Measurements from ENCODE around the gene MRPL30. TPM values are rescaled to one million over a fixed set of nuclear protein-coding genes. Genes with fewer than 3 reads are reported as not detected.

MRPL30 gene
- total and polyA plus RNA-seq, 2 donors (not counting 1 experiment from before 2014, with no cell fraction given): 26.8 to 39.3 TPM

DNA sequence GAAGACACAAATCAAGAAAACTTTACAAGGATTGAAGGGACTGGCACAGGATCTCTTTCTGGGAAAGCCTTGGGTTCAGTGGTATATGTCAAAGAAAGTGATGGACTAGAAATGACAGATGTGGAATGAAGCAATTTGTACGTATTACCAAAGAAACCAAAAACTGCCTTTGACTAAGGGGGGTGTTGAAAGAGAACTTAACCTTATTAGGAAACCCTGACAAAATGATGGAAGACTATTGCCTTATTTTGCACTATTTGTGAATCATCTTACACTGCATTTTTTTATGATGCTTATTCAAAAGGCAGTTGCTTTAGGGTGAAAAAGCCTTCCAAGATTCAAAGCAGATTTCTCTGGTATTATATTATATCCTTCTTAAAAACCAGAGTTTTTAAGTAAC, 30.3 kb upstream of the MRPL30 start:
- Histone ChIP-seq H3K9ac (ENCODE audit: insufficient read depth, low read length) (no peak overlapping the region), H3K79me2 (ENCODE audit: control insufficient read depth, insufficient read depth, low read length) (no peaks in the 10 kb centered on the region), H3K27ac (ENCODE audit: insufficient read depth, low read length) (no peak overlapping the region), H3K27me3 (ENCODE audit: control insufficient read depth, insufficient read depth, low read length) (no peaks in the 10 kb centered on the region), H4K20me1 (ENCODE audit: control insufficient read depth, extremely low read depth, insufficient read depth, low read length) (no peaks in the 10 kb centered on the region), H3K36me3 (ENCODE audit: control insufficient read depth, insufficient read depth, low read length) (no peaks in the 10 kb centered on the region), H3K4me2 (ENCODE audit: extremely low read depth, insufficient read depth, low read length) (no peak overlapping the region), H3K9me3 (ENCODE audit: control insufficient read depth, insufficient read depth, low read depth, low read length) (no peaks in the 10 kb centered on the region), H3K4me1 (ENCODE audit: control insufficient read depth, extremely low read depth, insufficient read depth, low read length) (no peaks in the 10 kb centered on the region), H3K4me3 (replicated peaks in 1 of 4; ENCODE audit: control extremely low read depth in 1 of 4, insufficient read depth in 1 of 4, low read depth in 3 of 4, low read length in 4 of 4) (no peak overlapping the region), H2AFZ (ENCODE audit: low read length) (no peak overlapping the region)
- TF ChIP-seq, protein P1, sequence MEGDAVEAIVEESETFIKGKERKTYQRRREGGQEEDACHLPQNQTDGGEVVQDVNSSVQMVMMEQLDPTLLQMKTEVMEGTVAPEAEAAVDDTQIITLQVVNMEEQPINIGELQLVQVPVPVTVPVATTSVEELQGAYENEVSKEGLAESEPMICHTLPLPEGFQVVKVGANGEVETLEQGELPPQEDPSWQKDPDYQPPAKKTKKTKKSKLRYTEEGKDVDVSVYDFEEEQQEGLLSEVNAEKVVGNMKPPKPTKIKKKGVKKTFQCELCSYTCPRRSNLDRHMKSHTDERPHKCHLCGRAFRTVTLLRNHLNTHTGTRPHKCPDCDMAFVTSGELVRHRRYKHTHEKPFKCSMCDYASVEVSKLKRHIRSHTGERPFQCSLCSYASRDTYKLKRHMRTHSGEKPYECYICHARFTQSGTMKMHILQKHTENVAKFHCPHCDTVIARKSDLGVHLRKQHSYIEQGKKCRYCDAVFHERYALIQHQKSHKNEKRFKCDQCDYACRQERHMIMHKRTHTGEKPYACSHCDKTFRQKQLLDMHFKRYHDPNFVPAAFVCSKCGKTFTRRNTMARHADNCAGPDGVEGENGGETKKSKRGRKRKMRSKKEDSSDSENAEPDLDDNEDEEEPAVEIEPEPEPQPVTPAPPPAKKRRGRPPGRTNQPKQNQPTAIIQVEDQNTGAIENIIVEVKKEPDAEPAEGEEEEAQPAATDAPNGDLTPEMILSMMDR (conservative IDR thresholded peaks at IDR 0.05 in 1 of 2, IDR thresholded peaks at IDR 0.05 in 1 of 2; ENCODE audit: low read depth in 1 of 2, low read length in 2 of 2): no peak
- TF ChIP-seq EZH2 (IDR thresholded peaks at IDR 0.05; ENCODE audit: low read length, missing control alignments): no peak
- DNase-seq (ENCODE audit: low read depth in 2 of 2): peak; percentile 23 to 62

DNA sequence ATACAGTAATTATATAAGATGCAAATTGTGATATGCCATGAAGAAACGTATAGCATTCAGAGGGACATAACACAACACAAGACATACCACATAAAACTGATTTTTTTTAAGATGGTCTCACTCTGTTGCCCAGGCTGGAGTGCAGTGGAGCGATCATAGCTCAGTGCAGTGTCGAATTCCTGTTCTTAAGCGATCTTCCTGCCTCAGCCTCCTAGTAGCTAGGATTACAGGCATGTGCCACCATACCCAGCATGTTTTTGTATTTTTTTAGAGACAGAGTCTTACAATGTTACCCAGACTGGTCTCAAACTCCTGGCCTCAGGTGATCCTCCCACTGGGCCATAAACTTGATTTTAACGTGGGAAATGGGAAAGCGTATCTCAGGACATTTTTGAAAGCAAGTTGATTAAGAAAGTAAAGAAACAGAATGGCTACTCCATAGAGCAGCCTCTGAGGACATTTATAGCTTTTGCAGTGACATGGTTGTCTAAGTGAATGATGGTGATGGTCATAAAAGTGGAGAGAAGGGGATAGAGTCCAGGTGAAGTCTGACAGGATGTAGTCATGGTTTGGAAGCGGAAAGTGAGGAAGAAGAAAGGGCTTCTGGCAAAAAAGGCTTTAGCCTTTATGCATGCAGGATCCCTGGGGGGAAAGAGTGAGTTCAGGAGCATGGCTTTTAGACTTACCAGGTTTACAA, 28.6 kb upstream of the MRPL30 start:
- DNase-seq (ENCODE audit: low read depth in 2 of 2): no peak
- no peaks in the 10 kb centered on the region for H4K20me1 ChIP-seq (ENCODE audit: control insufficient read depth, extremely low read depth, insufficient read depth, low read length)
- no peak overlapping the region for H2AFZ ChIP-seq (ENCODE audit: low read length)
- H3K9ac ChIP-seq (ENCODE audit: insufficient read depth, low read length): no peak overlapping the region
- no peak overlapping the region for H3K4me3 ChIP-seq (replicated peaks in 1 of 4; ENCODE audit: control extremely low read depth in 1 of 4, insufficient read depth in 1 of 4, low read depth in 3 of 4, low read length in 4 of 4)
- no peaks in the 10 kb centered on the region for H3K4me1 ChIP-seq (ENCODE audit: control insufficient read depth, extremely low read depth, insufficient read depth, low read length)
- no peaks in the 10 kb centered on the region for H3K27me3 ChIP-seq (ENCODE audit: control insufficient read depth, insufficient read depth, low read length)
- H3K36me3 ChIP-seq (ENCODE audit: control insufficient read depth, insufficient read depth, low read length): no peaks in the 10 kb centered on the region
- no peak overlapping the region for H3K27ac ChIP-seq (ENCODE audit: insufficient read depth, low read length)
- no peaks in the 10 kb centered on the region for H3K9me3 ChIP-seq (ENCODE audit: control insufficient read depth, insufficient read depth, low read depth, low read length)
- no peak for TF ChIP-seq EZH2 (IDR thresholded peaks at IDR 0.05; ENCODE audit: low read length, missing control alignments)
- TF ChIP-seq, protein P1 (conservative IDR thresholded peaks at IDR 0.05 in 1 of 2, IDR thresholded peaks at IDR 0.05 in 1 of 2; ENCODE audit: low read depth in 1 of 2, low read length in 2 of 2): no peak
- H3K79me2 ChIP-seq (ENCODE audit: control insufficient read depth, insufficient read depth, low read length): no peaks in the 10 kb centered on the region
- no peak overlapping the region for H3K4me2 ChIP-seq (ENCODE audit: extremely low read depth, insufficient read depth, low read length)

DNA sequence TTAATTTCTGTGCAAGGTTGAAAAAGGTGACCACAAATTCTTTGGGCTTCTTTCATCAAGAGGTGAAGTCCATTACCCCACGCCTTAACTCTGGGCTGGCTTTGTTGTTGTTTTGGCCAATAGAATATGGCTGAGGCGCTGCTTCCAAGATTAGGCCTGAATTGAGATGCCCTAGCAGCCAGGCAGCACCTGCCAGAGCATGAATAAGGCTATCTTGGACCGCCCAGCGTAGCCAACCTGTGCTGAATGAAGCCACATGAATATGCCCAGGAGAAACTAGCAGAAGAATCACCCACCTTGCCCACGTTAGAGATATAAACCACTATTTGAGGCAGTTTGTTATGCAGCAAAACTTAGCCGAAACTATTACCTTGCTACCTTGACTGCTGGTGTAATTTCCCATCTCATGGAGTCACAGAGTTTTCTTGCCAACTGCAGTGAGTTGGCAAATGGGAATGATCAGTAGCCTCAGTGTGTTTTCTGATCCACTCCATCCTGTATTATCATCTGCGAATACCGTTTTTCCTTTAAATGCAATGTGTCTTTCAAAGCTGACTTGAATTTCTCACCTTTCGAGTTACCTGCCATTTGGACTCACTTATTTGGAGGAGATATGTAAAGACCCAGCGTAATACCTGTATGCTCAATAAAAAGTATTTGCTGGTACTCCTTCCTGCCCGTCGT, 26.9 kb upstream of the MRPL30 start:
- H3K27ac ChIP-seq (ENCODE audit: insufficient read depth, low read length): peak overlapping the region; percentile 90
- H3K36me3 ChIP-seq (ENCODE audit: control insufficient read depth, insufficient read depth, low read length): no peaks in the 10 kb centered on the region
- H3K4me1 ChIP-seq (ENCODE audit: control insufficient read depth, extremely low read depth, insufficient read depth, low read length): no peaks in the 10 kb centered on the region
- peak overlapping the region; percentile 78 for H3K9ac ChIP-seq (ENCODE audit: insufficient read depth, low read length)
- H3K79me2 ChIP-seq (ENCODE audit: control insufficient read depth, insufficient read depth, low read length): no peaks in the 10 kb centered on the region
- no peaks in the 10 kb centered on the region for H3K9me3 ChIP-seq (ENCODE audit: control insufficient read depth, insufficient read depth, low read depth, low read length)
- peak overlapping the region; percentile 79 to 97 (median 94) for H3K4me3 ChIP-seq (replicated peaks in 1 of 4; ENCODE audit: control extremely low read depth in 1 of 4, insufficient read depth in 1 of 4, low read depth in 3 of 4, low read length in 4 of 4)
- peak in 1 of 2 donors; percentile 21 for DNase-seq (ENCODE audit: low read depth in 2 of 2)
- H3K27me3 ChIP-seq (ENCODE audit: control insufficient read depth, insufficient read depth, low read length): no peaks in the 10 kb centered on the region
- H3K4me2 ChIP-seq (ENCODE audit: extremely low read depth, insufficient read depth, low read length): peak overlapping the region; percentile 89
- H2AFZ ChIP-seq (ENCODE audit: low read length): peak overlapping the region; percentile 96
- no peaks in the 10 kb centered on the region for H4K20me1 ChIP-seq (ENCODE audit: control insufficient read depth, extremely low read depth, insufficient read depth, low read length)
- no peak for TF ChIP-seq EZH2 (IDR thresholded peaks at IDR 0.05; ENCODE audit: low read length, missing control alignments)

Data from fibroblast of lung (primary cell).